Measurements from ENCODE around the gene TACR2. TPM values are rescaled to one million over a fixed set of nuclear protein-coding genes. Genes with fewer than 3 reads are reported as not detected.

Gene TACR2
- total RNA-seq, 1 donor from 2014 or later = 1.6 TPM

- no peak for DNase-seq (ENCODE audit: low spot score)
Measured at GRCh38 chr10:69419096-69419743, 2.5 kb upstream of the TACR2 start.

GRCh38 chr10:69418052-69418752 is 1.5 kb upstream of the TACR2 start:
- peak; percentile 51 for DNase-seq (ENCODE audit: low spot score)

- DNase-seq (ENCODE audit: low spot score) = no peak
Measured at GRCh38 chr10:69417542-69417941, 824 bp upstream of the TACR2 start.

GRCh38 chr10:69415951-69416350 is 767 bp downstream of the TACR2 start:
- no peak for DNase-seq (ENCODE audit: low spot score)

- no peak for DNase-seq (ENCODE audit: low spot score)
Measured at GRCh38 chr10:69415049-69415448, 1.7 kb downstream of the TACR2 start.

- no peak for DNase-seq (ENCODE audit: low spot score)
Measured at GRCh38 chr10:69414036-69415018, 2.4 kb downstream of the TACR2 start.

- peak; percentile 56 for DNase-seq (ENCODE audit: low spot score)
Measured at GRCh38 chr10:69413221-69413865, 3.4 kb downstream of the TACR2 start.

- DNase-seq (ENCODE audit: low spot score) = no peak
Measured at GRCh38 chr10:69412232-69412790, 4.4 kb downstream of the TACR2 start.

- no peak for DNase-seq (ENCODE audit: low spot score)
Measured at GRCh38 chr10:69411476-69411875, 5.2 kb downstream of the TACR2 start.

GRCh38 chr10:69410487-69410886 is 6.2 kb downstream of the TACR2 start:
- no peak for DNase-seq (ENCODE audit: low spot score)

- DNase-seq (ENCODE audit: low spot score) = no peak
Measured at GRCh38 chr10:69409968-69410367, 6.8 kb downstream of the TACR2 start.

- DNase-seq (ENCODE audit: low spot score) = no peak
Measured at GRCh38 chr10:69409176-69409495, 7.6 kb downstream of the TACR2 start.

GRCh38 chr10:69408318-69409175 is 8.2 kb downstream of the TACR2 start:
- peak; percentile 94 for DNase-seq (ENCODE audit: low spot score)

- no peak for DNase-seq (ENCODE audit: low spot score)
Measured at GRCh38 chr10:69407621-69408301, 9.0 kb downstream of the TACR2 start.

GRCh38 chr10:69406816-69407580 is 9.7 kb downstream of the TACR2 start:
- no peak for DNase-seq (ENCODE audit: low spot score)

GRCh38 chr10:69406302-69406811 is 10.4 kb downstream of the TACR2 start:
- no peak for DNase-seq (ENCODE audit: low spot score)

- DNase-seq (ENCODE audit: low spot score) = no peak
Measured at GRCh38 chr10:69405221-69405620, 11.5 kb downstream of the TACR2 start.

- no peak for DNase-seq (ENCODE audit: low spot score)
Measured at GRCh38 chr10:69404786-69405185, 11.9 kb downstream of the TACR2 start.

GRCh38 chr10:69403519-69403918 is 13.2 kb downstream of the TACR2 start:
- DNase-seq (ENCODE audit: low spot score) = no peak

Measured in mucosa of gallbladder (tissue), 1 donor.